ENCODE data around the gene CRYBG1. TPM values are rescaled to one million over a fixed set of nuclear protein-coding genes. Genes with fewer than 3 reads are reported as not detected.

The CRYBG1 gene, protein sequence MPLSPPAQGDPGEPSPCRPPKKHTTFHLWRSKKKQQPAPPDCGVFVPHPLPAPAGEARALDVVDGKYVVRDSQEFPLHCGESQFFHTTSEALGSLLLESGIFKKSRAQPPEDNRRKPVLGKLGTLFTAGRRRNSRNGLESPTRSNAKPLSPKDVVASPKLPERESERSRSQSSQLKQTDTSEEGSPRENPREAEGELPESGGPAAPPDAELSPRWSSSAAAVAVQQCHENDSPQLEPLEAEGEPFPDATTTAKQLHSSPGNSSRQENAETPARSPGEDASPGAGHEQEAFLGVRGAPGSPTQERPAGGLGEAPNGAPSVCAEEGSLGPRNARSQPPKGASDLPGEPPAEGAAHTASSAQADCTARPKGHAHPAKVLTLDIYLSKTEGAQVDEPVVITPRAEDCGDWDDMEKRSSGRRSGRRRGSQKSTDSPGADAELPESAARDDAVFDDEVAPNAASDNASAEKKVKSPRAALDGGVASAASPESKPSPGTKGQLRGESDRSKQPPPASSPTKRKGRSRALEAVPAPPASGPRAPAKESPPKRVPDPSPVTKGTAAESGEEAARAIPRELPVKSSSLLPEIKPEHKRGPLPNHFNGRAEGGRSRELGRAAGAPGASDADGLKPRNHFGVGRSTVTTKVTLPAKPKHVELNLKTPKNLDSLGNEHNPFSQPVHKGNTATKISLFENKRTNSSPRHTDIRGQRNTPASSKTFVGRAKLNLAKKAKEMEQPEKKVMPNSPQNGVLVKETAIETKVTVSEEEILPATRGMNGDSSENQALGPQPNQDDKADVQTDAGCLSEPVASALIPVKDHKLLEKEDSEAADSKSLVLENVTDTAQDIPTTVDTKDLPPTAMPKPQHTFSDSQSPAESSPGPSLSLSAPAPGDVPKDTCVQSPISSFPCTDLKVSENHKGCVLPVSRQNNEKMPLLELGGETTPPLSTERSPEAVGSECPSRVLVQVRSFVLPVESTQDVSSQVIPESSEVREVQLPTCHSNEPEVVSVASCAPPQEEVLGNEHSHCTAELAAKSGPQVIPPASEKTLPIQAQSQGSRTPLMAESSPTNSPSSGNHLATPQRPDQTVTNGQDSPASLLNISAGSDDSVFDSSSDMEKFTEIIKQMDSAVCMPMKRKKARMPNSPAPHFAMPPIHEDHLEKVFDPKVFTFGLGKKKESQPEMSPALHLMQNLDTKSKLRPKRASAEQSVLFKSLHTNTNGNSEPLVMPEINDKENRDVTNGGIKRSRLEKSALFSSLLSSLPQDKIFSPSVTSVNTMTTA (N-terminal part only)
- polyA plus RNA-seq (2013, experiment 1 of 2), result 0.01 TPM
- polyA plus RNA-seq (2013, experiment 2 of 2), result 0.01 TPM

DNA sequence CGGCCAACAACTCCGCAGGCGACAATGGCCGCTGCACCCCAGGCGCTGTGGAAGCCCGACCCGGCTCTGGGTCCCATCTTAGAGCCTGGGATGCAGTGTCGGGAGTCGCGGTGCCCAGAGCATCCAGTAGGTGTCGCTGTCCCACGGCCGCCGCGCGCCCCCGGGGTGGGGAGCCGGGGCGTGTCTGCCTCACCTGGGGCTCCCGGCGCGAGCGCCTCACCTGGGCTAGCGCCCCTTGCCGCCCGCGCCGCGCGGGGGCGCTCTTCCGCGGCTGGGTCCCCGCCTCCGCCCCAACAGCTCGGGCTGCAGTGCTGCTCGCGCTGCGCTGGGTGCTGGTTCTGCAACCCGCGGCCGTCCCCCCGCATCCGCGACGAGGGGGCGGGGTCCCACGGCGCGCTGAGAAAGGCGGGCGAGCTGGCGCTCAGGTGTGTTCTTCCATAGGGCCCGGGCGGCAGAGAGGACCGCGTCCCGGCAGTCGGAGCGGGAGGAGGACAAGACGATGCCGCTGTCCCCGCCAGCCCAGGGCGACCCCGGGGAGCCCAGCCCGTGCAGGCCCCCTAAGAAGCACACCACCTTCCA is at the start of gene CRYBG1:
Gene CRYBG1, plus strand, starts transcription at position 308 of the 579 bp plus-strand sequence. Its CDS starts 192 bp downstream, at position 500.
- H3K18ac ChIP-seq (ENCODE audit: low read length), result peak within 1 kb of the TSS; percentile 48
- H3K4me2 ChIP-seq (ENCODE audit: insufficient read depth, low read length, poor library complexity, severe bottlenecking), result peak within 1 kb of the TSS; percentile 97
- no peak within 1 kb of the TSS for H4K8ac ChIP-seq (ENCODE audit: low read depth, low read length)
- H3K27me3 ChIP-seq (ENCODE audit: control insufficient read depth in 3 of 3, insufficient read depth in 3 of 3, low read depth in 1 of 3, low read length in 3 of 3), result peaks cover 12 to 53% (median 18%) of the 10 kb centered on the region in 3 experiments
- no peak within 1 kb of the TSS for H3K27ac ChIP-seq (replicated peaks; ENCODE audit: low read length)
- peak within 1 kb of the TSS in 1 of 2 donors; percentile 83 for H3K4me3 ChIP-seq (ENCODE audit: low read length in 2 of 2)
- peak within 1 kb of the TSS; percentile 93 for H3K23ac ChIP-seq (ENCODE audit: low read depth, low read length, poor library complexity)
- no peak within 1 kb of the TSS for H2BK5ac ChIP-seq (ENCODE audit: low read length)
- H3K9ac ChIP-seq (ENCODE audit: low read depth, low read length, poor library complexity), result peak within 1 kb of the TSS; percentile 70
- no peak within 1 kb of the TSS for H2BK12ac ChIP-seq (ENCODE audit: low read length)
- H3K36me3 ChIP-seq (replicated peaks in 1 of 2; ENCODE audit: control insufficient read depth in 2 of 2, insufficient read depth in 2 of 2, low read length in 2 of 2), result no peaks in the 10 kb centered on the region
- H3K79me1 ChIP-seq (ENCODE audit: low read depth, low read length), result no peaks in the 10 kb centered on the region
- H2BK15ac ChIP-seq (ENCODE audit: low read length), result peak within 1 kb of the TSS; percentile 17
- no peak within 1 kb of the TSS for H2AK5ac ChIP-seq (ENCODE audit: low read depth, low read length)
- H2BK120ac ChIP-seq (ENCODE audit: low read depth, low read length), result no peak within 1 kb of the TSS
- DNase-seq (ENCODE audit: low spot score), result peak; percentile 63
- H3K4ac ChIP-seq (ENCODE audit: low read length), result no peak within 1 kb of the TSS
- H2AFZ ChIP-seq (ENCODE audit: low read length), result peak within 1 kb of the TSS; percentile 85
- WGBS, 2 donors (ENCODE audit: extremely low coverage in 2 of 2, insufficient read length in 2 of 2, insufficient replicate concordance in 1 of 2), result no CpG with 5 or more reads among the region's 66 CpGs
- no peak within 1 kb of the TSS for H4K91ac ChIP-seq (ENCODE audit: low read depth, low read length, poor library complexity)
- H3K4me1 ChIP-seq (ENCODE audit: control insufficient read depth in 2 of 2, insufficient read depth in 1 of 2, low read depth in 1 of 2, low read length in 2 of 2), result peaks cover 4 to 8% of the 10 kb centered on the region in 2 donors
- no peaks in the 10 kb centered on the region for H3K9me3 ChIP-seq (replicated peaks in 1 of 2; ENCODE audit: control insufficient read depth in 2 of 2, insufficient read depth in 1 of 2, low read depth in 1 of 2, low read length in 2 of 2)
- H3K14ac ChIP-seq (ENCODE audit: low read length), result peak within 1 kb of the TSS; percentile 31

DNA sequence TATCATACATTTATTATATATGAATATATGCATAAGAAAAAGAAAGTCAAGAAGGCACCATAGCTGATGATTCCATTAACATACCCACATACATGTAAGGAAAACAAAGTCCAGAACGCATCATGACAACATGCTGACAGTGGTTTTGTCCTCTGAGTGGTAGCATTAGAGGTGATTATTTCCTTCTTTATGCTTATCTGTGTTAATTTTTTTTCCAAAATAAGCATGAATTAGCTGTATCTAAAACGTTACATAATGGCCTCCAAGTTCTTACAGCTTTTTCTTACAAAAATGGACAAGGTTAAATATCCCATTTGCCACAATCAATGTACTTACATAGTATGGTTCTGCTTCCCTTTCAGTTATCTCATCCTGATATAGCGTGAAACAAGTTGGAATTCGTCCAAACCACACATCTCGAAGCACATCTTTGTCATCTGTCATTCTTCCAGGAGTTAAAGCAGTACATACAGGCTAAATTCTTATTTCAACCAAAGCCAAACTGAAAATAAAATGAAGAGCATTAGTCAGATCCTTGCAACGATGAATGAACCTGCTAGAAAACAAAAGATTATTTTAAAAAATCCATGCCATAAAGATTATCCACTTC is 44.6 kb upstream of the CRYBG1 start:
- WGBS, 2 donors (ENCODE audit: extremely low coverage in 2 of 2, insufficient read length in 2 of 2, insufficient replicate concordance in 1 of 2), result no CpG with 5 or more reads among the region's 6 CpGs
- no peak overlapping the region for H3K4ac ChIP-seq (ENCODE audit: low read length)
- H3K27ac ChIP-seq (replicated peaks; ENCODE audit: low read length), result no peak overlapping the region
- no peak for DNase-seq (ENCODE audit: low spot score)
- no peaks in the 10 kb centered on the region for H3K9me3 ChIP-seq (replicated peaks in 1 of 2; ENCODE audit: control insufficient read depth in 2 of 2, insufficient read depth in 1 of 2, low read depth in 1 of 2, low read length in 2 of 2)
- no peak overlapping the region for H4K91ac ChIP-seq (ENCODE audit: low read depth, low read length, poor library complexity)
- no peak overlapping the region for H3K4me2 ChIP-seq (ENCODE audit: insufficient read depth, low read length, poor library complexity, severe bottlenecking)
- H3K4me3 ChIP-seq (ENCODE audit: low read length in 2 of 2), result no peak overlapping the region
- H2BK12ac ChIP-seq (ENCODE audit: low read length), result no peak overlapping the region
- no peak overlapping the region for H3K18ac ChIP-seq (ENCODE audit: low read length)
- no peaks in the 10 kb centered on the region for H3K27me3 ChIP-seq (ENCODE audit: control insufficient read depth in 3 of 3, insufficient read depth in 3 of 3, low read depth in 1 of 3, low read length in 3 of 3)
- H3K4me1 ChIP-seq (ENCODE audit: control insufficient read depth in 2 of 2, insufficient read depth in 1 of 2, low read depth in 1 of 2, low read length in 2 of 2), result no peaks in the 10 kb centered on the region
- H3K14ac ChIP-seq (ENCODE audit: low read length), result no peak overlapping the region
- H2BK5ac ChIP-seq (ENCODE audit: low read length), result no peak overlapping the region
- peaks cover 0 to 38% of the 10 kb centered on the region in 2 donors for H3K36me3 ChIP-seq (replicated peaks in 1 of 2; ENCODE audit: control insufficient read depth in 2 of 2, insufficient read depth in 2 of 2, low read length in 2 of 2)
- H3K79me1 ChIP-seq (ENCODE audit: low read depth, low read length), result peaks cover 2% of the 10 kb centered on the region
- no peak overlapping the region for H2BK15ac ChIP-seq (ENCODE audit: low read length)
- no peak overlapping the region for H3K23ac ChIP-seq (ENCODE audit: low read depth, low read length, poor library complexity)
- H3K9ac ChIP-seq (ENCODE audit: low read depth, low read length, poor library complexity), result no peak overlapping the region
- H2BK120ac ChIP-seq (ENCODE audit: low read depth, low read length), result no peak overlapping the region
- H4K8ac ChIP-seq (ENCODE audit: low read depth, low read length), result no peak overlapping the region
- no peak overlapping the region for H2AK5ac ChIP-seq (ENCODE audit: low read depth, low read length)
- H2AFZ ChIP-seq (ENCODE audit: low read length), result no peak overlapping the region

DNA sequence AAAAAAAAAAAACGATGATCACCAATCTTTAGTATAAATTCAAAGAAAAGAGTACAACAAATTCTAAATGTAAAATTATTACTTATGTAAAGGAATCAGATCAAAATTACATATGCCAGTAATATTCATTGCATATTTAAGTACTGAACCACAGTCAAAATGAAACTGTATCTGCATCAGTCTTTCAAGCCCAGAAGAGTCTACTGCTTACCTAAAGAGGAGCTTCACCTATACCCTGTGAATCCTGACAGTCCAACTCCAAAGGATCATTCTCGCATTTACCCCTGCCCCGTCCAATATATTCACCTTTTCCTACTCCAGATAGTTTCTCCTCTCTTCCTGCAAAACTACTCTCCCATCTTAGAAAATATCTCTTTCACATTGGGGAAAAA is 44.1 kb upstream of the CRYBG1 start:
- H3K27me3 ChIP-seq (ENCODE audit: control insufficient read depth in 3 of 3, insufficient read depth in 3 of 3, low read depth in 1 of 3, low read length in 3 of 3), result no peaks in the 10 kb centered on the region
- no peaks in the 10 kb centered on the region for H3K4me1 ChIP-seq (ENCODE audit: control insufficient read depth in 2 of 2, insufficient read depth in 1 of 2, low read depth in 1 of 2, low read length in 2 of 2)
- no peak overlapping the region for H2BK120ac ChIP-seq (ENCODE audit: low read depth, low read length)
- H2AFZ ChIP-seq (ENCODE audit: low read length), result no peak overlapping the region
- no peak overlapping the region for H3K4ac ChIP-seq (ENCODE audit: low read length)
- WGBS, 2 donors (ENCODE audit: extremely low coverage in 2 of 2, insufficient read length in 2 of 2, insufficient replicate concordance in 1 of 2), result no CpG with 5 or more reads among the region's 3 CpGs
- peaks cover 0 to 35% of the 10 kb centered on the region in 2 donors for H3K36me3 ChIP-seq (replicated peaks in 1 of 2; ENCODE audit: control insufficient read depth in 2 of 2, insufficient read depth in 2 of 2, low read length in 2 of 2)
- H2BK15ac ChIP-seq (ENCODE audit: low read length), result no peak overlapping the region
- no peak overlapping the region for H3K4me3 ChIP-seq (ENCODE audit: low read length in 2 of 2)
- peaks cover 2% of the 10 kb centered on the region for H3K79me1 ChIP-seq (ENCODE audit: low read depth, low read length)
- no peak overlapping the region for H2BK12ac ChIP-seq (ENCODE audit: low read length)
- no peak overlapping the region for H3K14ac ChIP-seq (ENCODE audit: low read length)
- no peak overlapping the region for H3K18ac ChIP-seq (ENCODE audit: low read length)
- H4K8ac ChIP-seq (ENCODE audit: low read depth, low read length), result no peak overlapping the region
- no peak overlapping the region for H3K9ac ChIP-seq (ENCODE audit: low read depth, low read length, poor library complexity)
- no peak overlapping the region for H4K91ac ChIP-seq (ENCODE audit: low read depth, low read length, poor library complexity)
- H3K4me2 ChIP-seq (ENCODE audit: insufficient read depth, low read length, poor library complexity, severe bottlenecking), result no peak overlapping the region
- H2BK5ac ChIP-seq (ENCODE audit: low read length), result no peak overlapping the region
- no peak overlapping the region for H3K27ac ChIP-seq (replicated peaks; ENCODE audit: low read length)
- no peaks in the 10 kb centered on the region for H3K9me3 ChIP-seq (replicated peaks in 1 of 2; ENCODE audit: control insufficient read depth in 2 of 2, insufficient read depth in 1 of 2, low read depth in 1 of 2, low read length in 2 of 2)
- H3K23ac ChIP-seq (ENCODE audit: low read depth, low read length, poor library complexity), result no peak overlapping the region
- H2AK5ac ChIP-seq (ENCODE audit: low read depth, low read length), result no peak overlapping the region
- no peak for DNase-seq (ENCODE audit: low spot score)

All from neuronal stem cell (in vitro differentiated cells).